Left lung (tissue), 10 donors: Measurements from ENCODE around the gene AMBRA1. TPM values are rescaled to one million over a fixed set of nuclear protein-coding genes. Genes with fewer than 3 reads are reported as not detected.

Experiments
- ATAC-seq: fragments of 200-7000 bp; cut with Tn5 transposase; one replicate; pipeline ENCODE4 v1.9.1; 2020; ENCODE audit warnings: moderate library complexity
- DNase-seq, 4 donors: peaks; one replicate each; pipeline ENCODE4 v3.0.0-alpha.2; 2013 to 2020
- H3K27ac ChIP-seq, 2 donors: fragments of 200-600 bp; sonication (generic) in 1 of 2; one replicate each; pipeline versions ENCODE4 v1.5.0 to v1.8.0; 2020 to 2021
- H3K27me3 ChIP-seq, 2 donors: fragments of 200-600 bp; sonication (generic) in 1 of 2; one replicate each; pipeline versions ENCODE4 v1.5.0 to v1.8.0; 2020 to 2021
- H3K36me3 ChIP-seq, 2 donors: fragments of 200-600 bp; sonication (generic) in 1 of 2; one replicate each; pipeline versions ENCODE4 v1.5.0 to v1.8.0; 2020 to 2021
- H3K4me1 ChIP-seq, 2 donors: fragments of 200-600 bp; one replicate each; pipeline ENCODE4 v1.8.0; 2021
- H3K4me3 ChIP-seq, 2 donors: fragments of 200-600 bp; sonication (generic) in 1 of 2; one replicate each; pipeline versions ENCODE4 v1.5.0 to v1.8.0; 2020 to 2021; ENCODE audit warnings: mild to moderate bottlenecking in 1 of 2
- H3K9me3 ChIP-seq, 2 donors: fragments of 200-600 bp; sonication (generic) in 1 of 2; one replicate each; pipeline versions ENCODE4 v1.5.0 to v1.8.0; 2020 to 2021
- CTCF ChIP-seq, 2 donors: fragments of 200-600 bp; sonication (generic) in 1 of 2; IDR thresholded peaks; one replicate each; pipeline versions ENCODE4 v1.5.0 to v1.8.0; 2021; ENCODE audit warnings: antibody characterized with exemption in 2 of 2
- intact Hi-C, 2 donors: fragments of 100-400 bp; cut with DNase I; formaldehyde crosslinking; loops; one replicate each; pipeline versions ENCODE4 v1.11.2 to v1.14.2; 2022
- polyA plus RNA-seq, 6 donors: library from polyadenylated mRNA; unstranded; fragments of 120-200 nt; gene quantifications; one replicate each; pipeline ENCODE4 v1.2.1, GENCODE V29; 2013; ENCODE audit not compliant: insufficient read length in 6 of 6
- total RNA-seq, 2 donors: library from RNA; stranded (reverse); fragmentation: NEBNext Ultra II Directional; extraction: Animal tissue kit (Norgen Biotek cat#: 25700); gene quantifications; one replicate each; pipeline ENCODE4 v1.2.1, GENCODE V29; 2021
- donor health status: DM: no; HTN: yes; CAD: no.
- donor health status: DM: no; HTN: no; CAD: no.

The AMBRA1 gene
- total and polyA plus RNA-seq, 8 donors = 20.4 to 28.2 (median 23.7) TPM

- ATAC-seq (no peak), DNase-seq (no peak)
- Histone ChIP-seq H3K36me3 (peaks cover 0 to 83% of the 10 kb centered on the region in 2 donors), H3K27me3 (no peaks in the 10 kb centered on the region), H3K4me3 (no peak overlapping the region), H3K27ac (no peak overlapping the region), H3K9me3 (no peaks in the 10 kb centered on the region), H3K4me1 (peaks cover 0 to 8% of the 10 kb centered on the region in 2 donors)
- TF ChIP-seq CTCF (IDR thresholded peaks at IDR 0.05) = no peak
- intact Hi-C loops = no loop called here
Observed at GRCh38 chr11:46625406-46625805, 31.6 kb upstream of the AMBRA1 start.

GRCh38 chr11:46618837-46619236 is 25.0 kb upstream of the AMBRA1 start:
- intact Hi-C loops = no loop called here
- H3K4me3 ChIP-seq = peak overlapping the region in 1 of 2 donors; percentile 93
- no peak overlapping the region for H3K27ac ChIP-seq
- TF ChIP-seq CTCF (IDR thresholded peaks at IDR 0.05) = no peak
- DNase-seq (no peak), ATAC-seq (no peak)
- peaks cover 0 to 32% of the 10 kb centered on the region in 2 donors for H3K36me3 ChIP-seq
- H3K9me3 ChIP-seq = no peaks in the 10 kb centered on the region
- H3K4me1 ChIP-seq = peaks cover 10 to 54% of the 10 kb centered on the region in 2 donors
- no peaks in the 10 kb centered on the region for H3K27me3 ChIP-seq

GRCh38 chr11:46617972-46618314 is 24.1 kb upstream of the AMBRA1 start:
- DNase-seq = no peak
- peaks cover 10 to 54% of the 10 kb centered on the region in 2 donors for H3K4me1 ChIP-seq
- no peak for ATAC-seq
- H3K9me3 ChIP-seq = no peaks in the 10 kb centered on the region
- no peaks in the 10 kb centered on the region for H3K27me3 ChIP-seq
- TF ChIP-seq CTCF (IDR thresholded peaks at IDR 0.05) = peak in 1 of 2 donors; percentile 2
- H3K4me3 ChIP-seq = peak overlapping the region; percentile 93 to 98
- H3K27ac ChIP-seq = peak overlapping the region; percentile 87 to 96
- H3K36me3 ChIP-seq = peaks cover 0 to 26% of the 10 kb centered on the region in 2 donors
- intact Hi-C loops = no loop called here

GRCh38 chr11:46617134-46617971 is 23.5 kb upstream of the AMBRA1 start, which contains the start of the genes ATG13 and HARBI1:
Gene ATG13, plus strand, starts transcription at chr11:46617553. Its CDS starts 26,739 bp downstream, at chr11:46644292.
Gene HARBI1, minus strand, starts transcription at chr11:46617227. Its CDS starts 990 bp downstream, at chr11:46616237.
- H3K4me3 ChIP-seq = peak within 1 kb of the TSS; percentile 93 to 98
- peaks cover 0 to 20% of the 10 kb centered on the region in 2 donors for H3K36me3 ChIP-seq
- ATAC-seq = peak; percentile 99
- TF ChIP-seq CTCF (IDR thresholded peaks at IDR 0.05) = peak; percentile 64 to 76
- no peaks in the 10 kb centered on the region for H3K9me3 ChIP-seq
- H3K27ac ChIP-seq = peak within 1 kb of the TSS; percentile 87 to 96
- no peaks in the 10 kb centered on the region for H3K27me3 ChIP-seq
- DNase-seq = peak; percentile 93 to 98 (median 93)
- intact Hi-C loops = no loop called here
- H3K4me1 ChIP-seq = peaks cover 10 to 54% of the 10 kb centered on the region in 2 donors

- ATAC-seq (peak; percentile 14), DNase-seq (peak in 1 of 4 donors; percentile 38)
- Histone ChIP-seq H3K27ac (peak overlapping the region; percentile 87 to 96), H3K27me3 (no peaks in the 10 kb centered on the region), H3K9me3 (no peaks in the 10 kb centered on the region), H3K4me3 (peak overlapping the region; percentile 93 to 98), H3K36me3 (peaks cover 0 to 17% of the 10 kb centered on the region in 2 donors), H3K4me1 (peaks cover 10 to 54% of the 10 kb centered on the region in 2 donors)
- TF ChIP-seq CTCF (IDR thresholded peaks at IDR 0.05) = no peak
- intact Hi-C loops = no loop called here
Observed at GRCh38 chr11:46616551-46617133, 22.8 kb upstream of the AMBRA1 start.
